NCI-H510A (cell line): ENCODE measurements around the gene WNT9B.
"Not testable (repeated sequence)": the region's sequence is repeated elsewhere in the genome, so short reads cannot be mapped to it uniquely, and the experiment has no call there.

Experiments
- DNase-seq: peaks from one replicate; lab custom pipeline; 2025; lab: John Stamatoyannopoulos, UW

WNT9B gene

DNA sequence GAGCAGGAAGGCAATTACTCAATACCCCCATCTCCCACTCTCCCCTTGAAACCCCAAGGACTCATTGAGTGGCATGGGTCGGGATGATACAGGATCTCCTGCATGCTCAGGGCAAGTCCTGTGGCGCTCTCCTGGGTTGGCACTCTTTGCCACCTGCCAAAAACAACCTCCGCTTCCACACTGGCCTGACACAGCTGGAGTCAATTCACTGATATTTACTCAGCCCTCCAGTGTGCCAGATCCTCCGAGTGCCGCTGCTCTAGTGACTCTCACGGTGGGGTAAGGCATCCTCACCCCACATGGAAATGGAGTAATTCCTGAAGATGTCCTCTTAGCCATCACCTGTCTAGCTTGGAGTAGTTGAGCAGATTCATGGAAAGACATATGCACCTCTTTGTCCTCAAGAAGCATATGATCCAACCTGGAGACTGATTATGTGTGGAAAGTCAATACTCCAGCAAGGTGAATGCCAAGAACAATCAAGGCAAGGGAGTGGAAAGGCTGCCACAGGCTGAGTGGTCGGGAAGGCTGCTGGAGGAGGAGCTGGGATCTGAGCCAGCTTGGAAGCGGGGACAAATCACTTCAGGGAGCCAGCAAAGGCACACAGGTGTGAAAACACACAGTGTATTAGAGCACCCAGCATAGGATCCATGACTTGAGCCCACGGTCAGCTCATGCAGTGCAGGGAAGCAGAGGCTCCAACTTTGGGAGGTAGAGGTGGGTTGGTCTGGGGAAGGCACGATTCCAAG, 59.0 kb downstream of the WNT9B start:
- peak; percentile 8 for DNase-seq

DNA sequence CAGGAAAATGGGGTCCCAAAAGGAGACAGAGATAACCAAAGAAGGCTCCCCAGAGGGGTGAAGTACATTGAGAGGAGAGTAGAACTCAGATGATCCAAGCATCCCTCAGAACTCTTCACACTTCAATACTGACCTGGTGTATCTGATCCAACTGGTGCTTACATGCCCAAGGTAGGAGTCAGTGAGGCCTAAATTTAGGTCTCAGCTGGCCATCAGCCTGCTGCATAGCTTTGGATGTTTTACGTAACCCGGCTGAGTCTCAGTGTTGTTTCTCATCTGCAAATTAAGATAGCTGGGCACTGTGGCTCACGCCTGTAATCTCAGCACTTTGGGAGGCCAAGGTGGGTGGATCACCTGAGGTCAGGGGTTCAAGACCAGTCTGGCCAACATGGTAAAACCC, 59.9 kb downstream of the WNT9B start:
- no peak for DNase-seq

DNA sequence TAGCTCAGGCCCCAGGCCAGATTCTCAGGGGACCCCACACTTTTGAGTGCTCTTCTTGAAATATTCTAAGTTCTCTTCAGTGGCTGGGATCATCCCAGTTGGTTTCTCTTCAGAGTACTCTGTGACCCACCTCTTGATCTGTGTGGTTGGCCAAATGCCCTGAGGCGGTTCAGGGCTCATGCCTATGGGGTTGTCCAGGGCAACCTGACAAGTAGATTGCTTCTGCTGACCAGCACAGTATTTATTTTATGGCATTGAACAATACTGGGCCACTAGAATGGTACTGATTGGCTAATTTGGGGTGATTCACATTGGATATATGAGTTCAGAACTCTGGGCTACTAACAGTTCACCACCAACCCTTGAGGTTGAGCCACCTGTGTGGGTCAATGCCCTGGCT, 64.2 kb downstream of the WNT9B start:
- no peak for DNase-seq

DNA sequence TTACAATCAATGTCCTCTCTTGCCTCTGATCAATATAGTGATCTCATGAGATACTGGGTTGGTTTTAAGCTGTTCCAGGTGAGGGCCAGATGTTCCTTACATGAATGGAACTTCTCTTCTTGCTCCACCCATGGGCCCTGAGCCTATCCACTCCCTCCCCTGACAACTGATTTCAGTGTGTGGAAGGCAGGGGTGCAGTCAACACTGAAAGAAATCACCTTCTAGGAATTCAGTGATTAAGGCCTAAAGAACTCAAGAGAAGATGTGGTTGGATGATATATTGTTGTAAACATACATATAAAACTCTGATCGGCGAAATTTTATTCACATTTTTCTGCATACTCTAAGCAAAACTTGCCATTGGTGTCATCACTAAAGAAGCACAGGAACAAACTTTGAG, 64.8 kb downstream of the WNT9B start:
- no peak for DNase-seq

DNA sequence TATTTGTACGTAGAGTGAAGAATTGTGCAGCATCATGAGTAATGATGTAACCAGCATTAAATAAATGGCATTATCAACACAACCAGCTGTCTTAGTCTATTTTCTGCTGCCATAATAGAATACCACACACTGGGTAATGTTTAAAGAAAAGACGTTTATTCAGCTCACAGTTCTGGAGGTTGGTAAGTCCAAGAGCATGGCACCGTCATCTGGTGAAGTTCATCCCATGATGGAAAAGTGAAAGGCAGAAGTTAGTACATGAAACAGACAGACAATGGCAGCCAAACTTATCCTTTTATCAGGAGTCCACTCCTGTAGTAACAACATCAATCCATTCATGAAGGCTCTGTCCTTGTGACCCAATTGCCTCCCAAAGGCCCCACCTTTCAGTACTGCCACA, 65.2 kb downstream of the WNT9B start:
- DNase-seq: no peak

DNA sequence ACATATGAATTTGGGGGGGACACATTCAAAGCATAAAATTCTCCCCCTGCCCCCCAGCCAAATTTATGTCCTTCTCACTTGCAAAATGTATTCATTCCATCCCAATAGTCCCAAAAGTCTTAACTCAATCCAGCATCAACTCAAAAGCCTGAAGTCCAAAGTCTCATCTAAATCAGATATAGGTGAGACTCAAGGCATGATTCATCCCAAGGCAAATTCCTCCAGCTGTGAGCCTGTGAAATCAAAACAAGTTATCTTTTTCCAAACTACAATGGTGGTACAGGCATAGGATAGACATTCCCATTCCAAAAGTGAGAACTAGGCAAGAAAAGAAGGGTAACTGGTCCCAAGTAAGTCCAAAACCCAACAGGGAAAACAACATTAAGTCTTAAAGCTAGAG, 65.7 kb downstream of the WNT9B start:
- no peak for DNase-seq

- no peak for DNase-seq
Measured at GRCh38 chr17:46917516-46917915, 66.1 kb downstream of the WNT9B start.

GRCh38 chr17:46921962-46922361, 70.6 kb downstream of the WNT9B start:
- not testable (repeated sequence) for DNase-seq

- no peak for DNase-seq
Measured at GRCh38 chr17:46922487-46922803, 71.1 kb downstream of the WNT9B start.

DNA sequence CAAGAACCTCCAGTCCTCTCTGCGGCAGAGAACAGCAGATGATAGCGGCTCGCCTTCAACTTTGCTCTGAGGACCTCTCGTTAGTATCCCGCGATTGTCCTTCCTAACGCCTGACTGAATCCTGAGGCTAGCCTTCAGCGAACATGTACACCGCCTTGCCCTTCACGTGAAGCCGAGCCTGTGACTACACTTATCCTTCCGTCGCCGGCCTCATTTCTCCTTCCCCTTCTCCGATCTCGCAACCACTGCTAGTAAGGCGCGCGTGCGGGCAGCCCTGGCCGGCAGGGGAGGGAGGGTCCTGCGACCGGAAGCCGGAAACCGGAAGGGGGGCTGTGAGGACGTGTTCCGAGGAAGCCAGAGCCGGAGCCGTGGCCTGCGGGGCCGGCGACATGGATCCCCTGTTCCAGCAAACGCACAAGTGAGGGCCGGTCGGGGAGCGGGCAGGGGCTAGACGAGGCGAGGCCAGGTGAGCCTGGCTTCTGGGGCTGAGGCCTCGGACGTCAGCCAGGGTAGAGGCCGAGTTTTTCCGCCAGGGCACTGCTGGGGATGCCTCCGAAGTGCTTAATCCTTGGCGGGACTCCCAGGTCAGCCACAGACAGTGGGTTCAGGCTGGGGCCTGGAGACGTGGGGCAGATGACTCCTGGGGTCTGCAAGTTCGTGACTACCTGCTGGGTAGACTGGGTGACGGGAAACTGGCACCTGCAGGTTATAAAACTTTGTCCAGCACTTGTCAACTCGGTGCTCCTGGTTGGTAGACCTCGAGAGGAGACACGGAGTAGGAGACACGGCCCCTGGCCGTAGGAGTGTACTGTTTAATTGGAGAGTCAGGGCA, 71.6 kb downstream of the WNT9B start, which contains the start of gene GOSR2:
Gene GOSR2 (plus strand): TSS at position 357 of the 832 bp plus-strand sequence. CDS start 33 bp downstream, at position 390.
- DNase-seq: peak; percentile 94

DNA sequence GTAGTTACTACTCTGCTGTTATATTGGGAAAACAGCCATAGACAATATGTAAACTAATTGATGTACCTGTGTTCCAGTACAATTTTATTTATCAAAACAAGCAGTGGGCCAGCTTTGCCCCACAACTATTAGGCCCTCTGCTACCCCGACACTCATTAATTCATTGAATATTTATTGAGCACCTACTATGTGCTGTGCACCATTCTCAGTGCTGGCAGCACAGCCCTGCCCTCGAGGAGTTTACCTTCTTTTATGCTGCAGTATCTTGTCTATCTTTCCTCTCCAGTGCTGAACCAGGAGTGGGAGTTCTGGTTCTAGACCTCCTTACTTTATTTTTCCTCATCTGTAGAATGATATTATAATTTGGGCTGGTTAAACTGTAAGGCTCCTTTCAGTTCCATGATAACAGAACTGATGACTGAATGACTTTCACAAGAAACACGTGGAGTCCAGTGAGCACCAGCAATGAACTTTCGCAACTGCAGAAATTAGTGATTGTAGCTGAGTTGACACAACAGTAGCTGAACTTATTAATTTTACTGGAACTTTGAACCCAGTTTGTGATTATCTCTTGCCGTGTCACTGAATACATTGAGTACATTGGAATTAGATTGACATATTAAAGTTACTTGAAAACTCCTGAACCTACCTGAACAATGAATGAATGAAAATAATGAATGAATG, 73.9 kb downstream of the WNT9B start:
- no peak for DNase-seq

- no peak for DNase-seq
Measured at GRCh38 chr17:46928467-46929261, 77.3 kb downstream of the WNT9B start.

GRCh38 chr17:46929413-46929812, 78.0 kb downstream of the WNT9B start:
- no peak for DNase-seq

DNA sequence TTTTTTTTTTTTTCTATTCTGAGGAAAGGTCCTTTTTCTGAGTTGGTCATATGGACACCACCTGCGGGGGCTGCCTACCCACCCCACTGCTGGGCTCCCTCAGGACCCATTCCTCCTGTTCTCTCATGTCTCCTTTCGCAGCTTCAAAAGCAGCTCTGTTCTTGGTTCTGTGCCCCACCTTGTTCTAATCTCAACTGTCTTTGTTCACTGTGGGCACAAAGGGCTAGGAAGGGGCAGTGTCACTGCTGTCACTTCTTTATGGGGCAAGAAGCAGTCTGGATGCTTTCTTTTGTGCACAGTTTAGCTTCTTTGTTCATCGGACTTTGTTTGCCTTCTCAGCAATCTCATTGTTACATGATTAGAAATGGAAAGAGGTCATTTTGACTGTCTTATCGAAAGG, 78.7 kb downstream of the WNT9B start:
- no peak for DNase-seq

- no peak for DNase-seq
Measured at GRCh38 chr17:46931596-46931995, 80.2 kb downstream of the WNT9B start.

GRCh38 chr17:46935658-46936266, 84.4 kb downstream of the WNT9B start:
- DNase-seq: no peak
